C1 segment of cervical spinal cord (tissue), 14 donors: ENCODE results near the gene PRKCG.

ENCODE experiments used
- DNase-seq, 14 donors: peaks; one replicate each; lab custom pipeline; 2025; lab: John Stamatoyannopoulos, UW

The PRKCG gene

GRCh38 chr19:53871454-53871853, 10.5 kb upstream of the PRKCG start:
- peak in 3 of 14 donors; percentile 2 to 4 (median 3) for DNase-seq

- DNase-seq: no peak
These were observed 9.2 kb upstream of the PRKCG start for GRCh38 chr19:53872762-53873161.

- no peak for DNase-seq
These were observed 8.0 kb upstream of the PRKCG start for GRCh38 chr19:53873773-53874605.

GRCh38 chr19:53874606-53874990, 7.4 kb upstream of the PRKCG start:
- DNase-seq: no peak

GRCh38 chr19:53875602-53876325, 6.2 kb upstream of the PRKCG start:
- no peak for DNase-seq

- no peak for DNase-seq
These were observed 5.3 kb upstream of the PRKCG start for GRCh38 chr19:53876651-53877224.

GRCh38 chr19:53877361-53877766, 4.6 kb upstream of the PRKCG start:
- DNase-seq: no peak

- no peak for DNase-seq
These were observed 3.2 kb upstream of the PRKCG start for GRCh38 chr19:53878776-53879139.

GRCh38 chr19:53879140-53880081, 2.6 kb upstream of the PRKCG start:
- peak in 13 of 14 donors; percentile 47 to 96 (median 83) for DNase-seq

GRCh38 chr19:53880711-53881481, 1.1 kb upstream of the PRKCG start:
- no peak for DNase-seq

GRCh38 chr19:53882391-53883050, 524 bp downstream of the PRKCG start:
- DNase-seq: no peak

- no peak for DNase-seq
These were observed 1.2 kb downstream of the PRKCG start for GRCh38 chr19:53883231-53883661.

- DNase-seq: no peak
These were observed 1.7 kb downstream of the PRKCG start for GRCh38 chr19:53883741-53884140.

GRCh38 chr19:53884256-53884655, 2.3 kb downstream of the PRKCG start:
- no peak for DNase-seq

GRCh38 chr19:53885036-53885435, 3.0 kb downstream of the PRKCG start:
- no peak for DNase-seq

GRCh38 chr19:53892301-53892980, 10.4 kb downstream of the PRKCG start:
- no peak for DNase-seq

GRCh38 chr19:53892981-53893325, 11.0 kb downstream of the PRKCG start:
- no peak for DNase-seq

- no peak for DNase-seq
These were observed 12.7 kb downstream of the PRKCG start for GRCh38 chr19:53894707-53895106.

- no peak for DNase-seq
These were observed 14.7 kb downstream of the PRKCG start for GRCh38 chr19:53896682-53897081.

- no peak for DNase-seq
These were observed 15.5 kb downstream of the PRKCG start for GRCh38 chr19:53897459-53897858.
